NB4 (cell line): Measurements from ENCODE around the gene HCFC2.

ENCODE experiments used
- DNase-seq: peaks from one replicate; pipeline ENCODE4 v3.0.0; 2010; ENCODE audit warnings: low read depth
- H3K4me3 ChIP-seq: one replicate; pipeline ENCODE4 v1.5.1; 2011; ENCODE audit warnings: mild to moderate bottlenecking, low read depth, low read length, moderate library complexity
- CTCF ChIP-seq: IDR thresholded peaks from one replicate; pipeline ENCODE4 v1.5.1; 2012; ENCODE audit warnings: low read depth, low read length
- MAX ChIP-seq: IDR thresholded peaks from 2 replicates; pipeline ENCODE4 v1.6.1; 2011; ENCODE audit warnings: low read depth, low read length
- MYC ChIP-seq: IDR thresholded peaks from 2 replicates; pipeline ENCODE4 v1.6.1; 2011; ENCODE audit warnings: low read depth, low read length
- POLR2A ChIP-seq: IDR thresholded peaks from 2 replicates; pipeline ENCODE4 v1.6.1; 2011; ENCODE audit warnings: mild to moderate bottlenecking; ENCODE audit not compliant: insufficient read length; ENCODE audit errors: extremely low read depth

Gene HCFC2

GRCh38 chr12:104048811-104049210 lies 15.5 kb upstream of the HCFC2 start:
- no peak for TF ChIP-seq POLR2A
- no peak for TF ChIP-seq MAX
- no peak for TF ChIP-seq MYC
- TF ChIP-seq CTCF: no peak
- no peak overlapping the region for H3K4me3 ChIP-seq
- no peak for DNase-seq

- H3K4me3 ChIP-seq: no peak overlapping the region
- TF ChIP-seq MAX (no peak), CTCF (no peak), POLR2A (no peak), MYC (no peak)
- DNase-seq: no peak
Measured at GRCh38 chr12:104049278-104049902, 14.9 kb upstream of the HCFC2 start.

- peak; percentile 24 for DNase-seq
- no peak within 1 kb of the TSS for H3K4me3 ChIP-seq
Measured at GRCh38 chr12:104049903-104050356, 14.4 kb upstream of the HCFC2 start, which contains the start of gene GLT8D2. Gene GLT8D2, minus strand, starts transcription at chr12:104050187. Its CDS starts 30,539 bp downstream, at chr12:104019648.

GRCh38 chr12:104050436-104050835 lies 13.9 kb upstream of the HCFC2 start:
- TF ChIP-seq MYC: no peak
- no peak for TF ChIP-seq MAX
- TF ChIP-seq CTCF: no peak
- TF ChIP-seq POLR2A: no peak
- H3K4me3 ChIP-seq: no peak overlapping the region
- DNase-seq: no peak

More at GRCh38 chr12:104049903-104050356, 14.4 kb upstream of the HCFC2 start, which contains the start of gene GLT8D2:
- TF ChIP-seq MAX (no peak), POLR2A (no peak), MYC (no peak), CTCF (no peak)

- no peak for TF ChIP-seq MAX
- no peak for TF ChIP-seq CTCF
- TF ChIP-seq POLR2A: no peak
- TF ChIP-seq MYC: no peak
- no peak for DNase-seq
- H3K4me3 ChIP-seq: no peak overlapping the region
Measured at GRCh38 chr12:104054681-104055346, 9.5 kb upstream of the HCFC2 start.
